HEK293 (cell line): ENCODE data around the gene PERM1.

Experiments
- KLF1 ChIP-seq: fragments of 450-650 bp; formaldehyde crosslinking; IDR thresholded peaks from 2 replicates; pipeline ENCODE4 v1.5.1; 2016; ENCODE audit warnings: missing biosample characterization, missing genetic modification characterization
- YY1 ChIP-seq: fragments of 450-650 bp; formaldehyde crosslinking; IDR thresholded peaks from 2 replicates; pipeline ENCODE4 v1.5.1; 2018; ENCODE audit warnings: missing biosample characterization, missing genetic modification characterization
- YY2 ChIP-seq: fragments of 450-650 bp; formaldehyde crosslinking; IDR thresholded peaks from 2 replicates; pipeline ENCODE4 v1.5.1; 2016; ENCODE audit warnings: missing biosample characterization, missing genetic modification characterization
- ZBTB1 ChIP-seq: fragments of 450-650 bp; formaldehyde crosslinking; IDR thresholded peaks from 2 replicates; pipeline ENCODE4 v1.5.1; 2016; ENCODE audit warnings: missing biosample characterization, missing genetic modification characterization
- ZBTB21 ChIP-seq: fragments of 450-650 bp; formaldehyde crosslinking; IDR thresholded peaks from 2 replicates; pipeline ENCODE4 v1.5.1; 2017; ENCODE audit warnings: missing biosample characterization, missing genetic modification characterization
- ZFHX2 ChIP-seq: fragments of 450-650 bp; formaldehyde crosslinking; conservative IDR thresholded peaks from 2 replicates; pipeline ENCODE4 v1.5.1; 2016; ENCODE audit warnings: missing biosample characterization, missing genetic modification characterization
- ZNF138 ChIP-seq: fragments of 450-650 bp; formaldehyde crosslinking; IDR thresholded peaks from 2 replicates; pipeline ENCODE4 v1.5.1; 2016; ENCODE audit warnings: missing biosample characterization, missing genetic modification characterization, borderline replicate concordance
- ZNF157 ChIP-seq: fragments of 450-650 bp; formaldehyde crosslinking; IDR thresholded peaks from 2 replicates; pipeline ENCODE4 v1.5.1; 2016; ENCODE audit warnings: missing biosample characterization, missing genetic modification characterization
- ZNF184 ChIP-seq: fragments of 450-650 bp; IDR thresholded peaks from 2 replicates; pipeline ENCODE4 v1.5.1; 2018; ENCODE audit warnings: missing biosample characterization, mild to moderate bottlenecking, missing genetic modification characterization
- ZNF311 ChIP-seq: fragments of 450-650 bp; formaldehyde crosslinking; IDR thresholded peaks from 2 replicates; pipeline ENCODE4 v1.5.1; 2017; ENCODE audit warnings: missing biosample characterization, missing genetic modification characterization, borderline replicate concordance
- ZNF324 ChIP-seq: fragments of 450-650 bp; formaldehyde crosslinking; IDR thresholded peaks from 2 replicates; pipeline ENCODE4 v1.5.1; 2016; ENCODE audit warnings: missing biosample characterization, missing genetic modification characterization
- ZNF350 ChIP-seq: fragments of 450-650 bp; formaldehyde crosslinking; IDR thresholded peaks from 2 replicates; pipeline ENCODE4 v1.5.0; 2017; ENCODE audit warnings: missing biosample characterization, mild to moderate bottlenecking, missing genetic modification characterization
- ZNF37A ChIP-seq: fragments of 450-650 bp; IDR thresholded peaks from 2 replicates; pipeline ENCODE4 v1.5.1; 2018; ENCODE audit warnings: missing biosample characterization, missing genetic modification characterization
- ZNF391 ChIP-seq: fragments of 450-650 bp; formaldehyde crosslinking; IDR thresholded peaks from 2 replicates; pipeline ENCODE4 v1.5.1; 2016; ENCODE audit warnings: low read depth, missing biosample characterization, missing genetic modification characterization, borderline replicate concordance
- ZNF394 ChIP-seq: fragments of 450-650 bp; formaldehyde crosslinking; IDR thresholded peaks from 2 replicates; pipeline ENCODE4 v1.5.1; 2016; ENCODE audit warnings: missing biosample characterization, missing genetic modification characterization, mild to moderate bottlenecking, moderate library complexity, borderline replicate concordance
- ZNF473 ChIP-seq: fragments of 450-650 bp; formaldehyde crosslinking; IDR thresholded peaks from 2 replicates; pipeline ENCODE4 v1.5.1; 2017; ENCODE audit warnings: missing biosample characterization, missing genetic modification characterization
- ZNF501 ChIP-seq: fragments of 450-650 bp; formaldehyde crosslinking; IDR thresholded peaks from 2 replicates; pipeline ENCODE4 v1.5.1; 2016; ENCODE audit warnings: missing biosample characterization, missing genetic modification characterization
- ZNF521 ChIP-seq: fragments of 450-650 bp; formaldehyde crosslinking; IDR thresholded peaks from 2 replicates; pipeline ENCODE4 v1.5.1; 2017; ENCODE audit warnings: missing biosample characterization, mild to moderate bottlenecking, missing genetic modification characterization
- ZNF621 ChIP-seq: fragments of 450-650 bp; formaldehyde crosslinking; IDR thresholded peaks from 2 replicates; pipeline ENCODE4 v1.5.1; 2017; ENCODE audit warnings: missing biosample characterization, missing genetic modification characterization
- ZNF701 ChIP-seq: fragments of 450-650 bp; formaldehyde crosslinking; IDR thresholded peaks from 2 replicates; pipeline ENCODE4 v1.5.1; 2016; ENCODE audit warnings: missing biosample characterization, missing genetic modification characterization
- TF ChIP-seq, protein P1 (sequence below): fragments of 450-650 bp; formaldehyde crosslinking; IDR thresholded peaks from 2 replicates; pipeline ENCODE4 v1.5.1; 2016; ENCODE audit warnings: missing biosample characterization, missing genetic modification characterization
- TF ChIP-seq, protein P2 (sequence below): fragments of 450-650 bp; formaldehyde crosslinking; IDR thresholded peaks from 2 replicates; pipeline ENCODE4 v1.5.1; 2016; ENCODE audit warnings: missing biosample characterization, missing genetic modification characterization, borderline replicate concordance
- TF ChIP-seq, protein P3 (sequence below): fragments of 450-650 bp; formaldehyde crosslinking; IDR thresholded peaks from 2 replicates; pipeline ENCODE4 v1.5.1; 2016; ENCODE audit warnings: missing biosample characterization, missing genetic modification characterization
- TF ChIP-seq, protein P4 (sequence below): fragments of 450-650 bp; formaldehyde crosslinking; IDR thresholded peaks from 2 replicates; pipeline ENCODE4 v1.5.1; 2017; ENCODE audit warnings: missing biosample characterization, missing genetic modification characterization
- TF ChIP-seq, protein P5 (sequence below): fragments of 450-650 bp; formaldehyde crosslinking; conservative IDR thresholded peaks from 2 replicates; pipeline ENCODE4 v1.5.1; 2016; ENCODE audit warnings: low read depth, missing biosample characterization, missing genetic modification characterization

The PERM1 gene

DNA sequence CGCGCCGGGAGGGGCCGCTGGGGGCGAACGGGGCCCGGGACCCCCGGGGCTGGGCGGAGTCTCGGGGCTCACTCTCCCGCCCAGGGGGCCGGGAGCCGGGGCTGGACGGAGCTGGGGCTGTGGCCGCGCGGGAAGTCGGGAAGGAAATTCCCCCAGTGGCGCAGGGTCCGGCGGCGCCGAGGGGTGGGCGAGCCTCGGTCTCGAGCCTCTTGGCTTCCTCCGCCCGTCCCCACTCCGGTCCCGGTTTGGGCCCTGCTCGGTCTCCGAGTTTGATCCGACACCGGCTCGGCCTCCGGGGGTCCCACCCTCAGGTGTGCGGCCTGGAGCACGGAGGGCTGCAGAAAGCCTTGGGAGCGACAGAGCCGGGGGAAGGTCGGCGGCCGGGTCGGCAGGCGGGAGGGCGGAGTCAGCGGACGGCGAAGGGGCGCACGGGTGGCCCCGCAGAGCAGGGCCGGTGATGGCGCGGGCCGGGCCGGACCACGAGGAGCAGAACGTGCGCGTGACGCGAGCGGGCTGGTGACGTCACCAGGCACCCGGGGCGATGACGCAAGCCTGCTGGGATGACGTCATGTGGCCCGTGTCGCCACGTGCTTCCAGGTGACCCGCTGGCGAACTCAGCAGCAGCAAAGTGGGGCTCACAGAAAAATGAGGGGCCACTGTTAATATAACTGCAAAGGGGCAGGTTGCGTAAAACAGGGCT, 18.6 kb upstream of the PERM1 start (continued):
- TF ChIP-seq ZNF138 (tag by site-specific recombination), result no peak
- peak; percentile 90 for TF ChIP-seq YY2 (tag by site-specific recombination)
- peak; percentile 56 for TF ChIP-seq ZFHX2 (tag by site-specific recombination)
- TF ChIP-seq ZNF37A, result no peak; the same call in 1 of the 2 replicates
- TF ChIP-seq ZNF184 (tag by site-specific recombination), result peak; percentile 90
- peak; percentile 77; the same call in 1 of the 2 replicates for TF ChIP-seq ZNF394 (tag by site-specific recombination)
- TF ChIP-seq, protein P1, sequence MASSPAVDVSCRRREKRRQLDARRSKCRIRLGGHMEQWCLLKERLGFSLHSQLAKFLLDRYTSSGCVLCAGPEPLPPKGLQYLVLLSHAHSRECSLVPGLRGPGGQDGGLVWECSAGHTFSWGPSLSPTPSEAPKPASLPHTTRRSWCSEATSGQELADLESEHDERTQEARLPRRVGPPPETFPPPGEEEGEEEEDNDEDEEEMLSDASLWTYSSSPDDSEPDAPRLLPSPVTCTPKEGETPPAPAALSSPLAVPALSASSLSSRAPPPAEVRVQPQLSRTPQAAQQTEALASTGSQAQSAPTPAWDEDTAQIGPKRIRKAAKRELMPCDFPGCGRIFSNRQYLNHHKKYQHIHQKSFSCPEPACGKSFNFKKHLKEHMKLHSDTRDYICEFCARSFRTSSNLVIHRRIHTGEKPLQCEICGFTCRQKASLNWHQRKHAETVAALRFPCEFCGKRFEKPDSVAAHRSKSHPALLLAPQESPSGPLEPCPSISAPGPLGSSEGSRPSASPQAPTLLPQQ, result peak; percentile 95
- TF ChIP-seq YY1 (tag by site-specific recombination), result peak; percentile 87
- TF ChIP-seq ZNF621 (tag by site-specific recombination), result no peak
- no peak for TF ChIP-seq ZNF701
- TF ChIP-seq, protein P2, sequence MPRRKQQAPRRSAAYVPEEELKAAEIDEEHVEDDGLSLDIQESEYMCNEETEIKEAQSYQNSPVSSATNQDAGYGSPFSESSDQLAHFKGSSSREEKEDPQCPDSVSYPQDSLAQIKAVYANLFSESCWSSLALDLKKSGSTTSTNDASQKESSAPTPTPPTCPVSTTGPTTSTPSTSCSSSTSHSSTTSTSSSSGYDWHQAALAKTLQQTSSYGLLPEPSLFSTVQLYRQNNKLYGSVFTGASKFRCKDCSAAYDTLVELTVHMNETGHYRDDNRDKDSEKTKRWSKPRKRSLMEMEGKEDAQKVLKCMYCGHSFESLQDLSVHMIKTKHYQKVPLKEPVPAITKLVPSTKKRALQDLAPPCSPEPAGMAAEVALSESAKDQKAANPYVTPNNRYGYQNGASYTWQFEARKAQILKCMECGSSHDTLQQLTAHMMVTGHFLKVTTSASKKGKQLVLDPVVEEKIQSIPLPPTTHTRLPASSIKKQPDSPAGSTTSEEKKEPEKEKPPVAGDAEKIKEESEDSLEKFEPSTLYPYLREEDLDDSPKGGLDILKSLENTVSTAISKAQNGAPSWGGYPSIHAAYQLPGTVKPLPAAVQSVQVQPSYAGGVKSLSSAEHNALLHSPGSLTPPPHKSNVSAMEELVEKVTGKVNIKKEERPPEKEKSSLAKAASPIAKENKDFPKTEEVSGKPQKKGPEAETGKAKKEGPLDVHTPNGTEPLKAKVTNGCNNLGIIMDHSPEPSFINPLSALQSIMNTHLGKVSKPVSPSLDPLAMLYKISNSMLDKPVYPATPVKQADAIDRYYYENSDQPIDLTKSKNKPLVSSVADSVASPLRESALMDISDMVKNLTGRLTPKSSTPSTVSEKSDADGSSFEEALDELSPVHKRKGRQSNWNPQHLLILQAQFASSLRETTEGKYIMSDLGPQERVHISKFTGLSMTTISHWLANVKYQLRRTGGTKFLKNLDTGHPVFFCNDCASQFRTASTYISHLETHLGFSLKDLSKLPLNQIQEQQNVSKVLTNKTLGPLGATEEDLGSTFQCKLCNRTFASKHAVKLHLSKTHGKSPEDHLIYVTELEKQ (tag by site-specific recombination), result peak; percentile 96
- TF ChIP-seq ZBTB21, result peak; percentile 100
- TF ChIP-seq, protein P3, sequence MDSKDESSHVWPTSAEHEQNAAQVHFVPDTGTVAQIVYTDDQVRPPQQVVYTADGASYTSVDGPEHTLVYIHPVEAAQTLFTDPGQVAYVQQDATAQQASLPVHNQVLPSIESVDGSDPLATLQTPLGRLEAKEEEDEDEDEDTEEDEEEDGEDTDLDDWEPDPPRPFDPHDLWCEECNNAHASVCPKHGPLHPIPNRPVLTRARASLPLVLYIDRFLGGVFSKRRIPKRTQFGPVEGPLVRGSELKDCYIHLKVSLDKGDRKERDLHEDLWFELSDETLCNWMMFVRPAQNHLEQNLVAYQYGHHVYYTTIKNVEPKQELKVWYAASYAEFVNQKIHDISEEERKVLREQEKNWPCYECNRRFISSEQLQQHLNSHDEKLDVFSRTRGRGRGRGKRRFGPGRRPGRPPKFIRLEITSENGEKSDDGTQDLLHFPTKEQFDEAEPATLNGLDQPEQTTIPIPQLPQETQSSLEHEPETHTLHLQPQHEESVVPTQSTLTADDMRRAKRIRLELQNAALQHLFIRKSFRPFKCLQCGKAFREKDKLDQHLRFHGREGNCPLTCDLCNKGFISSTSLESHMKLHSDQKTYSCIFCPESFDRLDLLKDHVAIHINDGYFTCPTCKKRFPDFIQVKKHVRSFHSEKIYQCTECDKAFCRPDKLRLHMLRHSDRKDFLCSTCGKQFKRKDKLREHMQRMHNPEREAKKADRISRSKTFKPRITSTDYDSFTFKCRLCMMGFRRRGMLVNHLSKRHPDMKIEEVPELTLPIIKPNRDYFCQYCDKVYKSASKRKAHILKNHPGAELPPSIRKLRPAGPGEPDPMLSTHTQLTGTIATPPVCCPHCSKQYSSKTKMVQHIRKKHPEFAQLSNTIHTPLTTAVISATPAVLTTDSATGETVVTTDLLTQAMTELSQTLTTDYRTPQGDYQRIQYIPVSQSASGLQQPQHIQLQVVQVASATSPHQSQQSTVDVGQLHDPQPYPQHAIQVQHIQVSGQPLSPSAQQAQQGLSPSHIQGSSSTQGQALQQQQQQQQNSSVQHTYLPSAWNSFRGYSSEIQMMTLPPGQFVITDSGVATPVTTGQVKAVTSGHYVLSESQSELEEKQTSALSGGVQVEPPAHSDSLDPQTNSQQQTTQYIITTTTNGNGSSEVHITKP (tag by site-specific recombination), result peak; percentile 88
- TF ChIP-seq ZNF473 (tag by site-specific recombination), result no peak
- no peak for TF ChIP-seq ZNF311
- TF ChIP-seq KLF1 (tag by site-specific recombination), result peak; percentile 86
- no peak for TF ChIP-seq ZBTB1 (tag by site-specific recombination)
- TF ChIP-seq ZNF391 (tag by site-specific recombination), result peak; percentile 98; the same call in 1 of the 2 replicates
- TF ChIP-seq ZNF501 (tag by site-specific recombination), result peak; percentile 93; the same call in 1 of the 2 replicates
- TF ChIP-seq ZNF157, result no peak
- TF ChIP-seq, protein P4, sequence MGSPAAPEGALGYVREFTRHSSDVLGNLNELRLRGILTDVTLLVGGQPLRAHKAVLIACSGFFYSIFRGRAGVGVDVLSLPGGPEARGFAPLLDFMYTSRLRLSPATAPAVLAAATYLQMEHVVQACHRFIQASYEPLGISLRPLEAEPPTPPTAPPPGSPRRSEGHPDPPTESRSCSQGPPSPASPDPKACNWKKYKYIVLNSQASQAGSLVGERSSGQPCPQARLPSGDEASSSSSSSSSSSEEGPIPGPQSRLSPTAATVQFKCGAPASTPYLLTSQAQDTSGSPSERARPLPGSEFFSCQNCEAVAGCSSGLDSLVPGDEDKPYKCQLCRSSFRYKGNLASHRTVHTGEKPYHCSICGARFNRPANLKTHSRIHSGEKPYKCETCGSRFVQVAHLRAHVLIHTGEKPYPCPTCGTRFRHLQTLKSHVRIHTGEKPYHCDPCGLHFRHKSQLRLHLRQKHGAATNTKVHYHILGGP (tag by site-specific recombination), result no peak
- no peak for TF ChIP-seq ZNF521 (tag by site-specific recombination)
- TF ChIP-seq ZNF324 (tag by site-specific recombination), result peak; percentile 91
- TF ChIP-seq, protein P5, sequence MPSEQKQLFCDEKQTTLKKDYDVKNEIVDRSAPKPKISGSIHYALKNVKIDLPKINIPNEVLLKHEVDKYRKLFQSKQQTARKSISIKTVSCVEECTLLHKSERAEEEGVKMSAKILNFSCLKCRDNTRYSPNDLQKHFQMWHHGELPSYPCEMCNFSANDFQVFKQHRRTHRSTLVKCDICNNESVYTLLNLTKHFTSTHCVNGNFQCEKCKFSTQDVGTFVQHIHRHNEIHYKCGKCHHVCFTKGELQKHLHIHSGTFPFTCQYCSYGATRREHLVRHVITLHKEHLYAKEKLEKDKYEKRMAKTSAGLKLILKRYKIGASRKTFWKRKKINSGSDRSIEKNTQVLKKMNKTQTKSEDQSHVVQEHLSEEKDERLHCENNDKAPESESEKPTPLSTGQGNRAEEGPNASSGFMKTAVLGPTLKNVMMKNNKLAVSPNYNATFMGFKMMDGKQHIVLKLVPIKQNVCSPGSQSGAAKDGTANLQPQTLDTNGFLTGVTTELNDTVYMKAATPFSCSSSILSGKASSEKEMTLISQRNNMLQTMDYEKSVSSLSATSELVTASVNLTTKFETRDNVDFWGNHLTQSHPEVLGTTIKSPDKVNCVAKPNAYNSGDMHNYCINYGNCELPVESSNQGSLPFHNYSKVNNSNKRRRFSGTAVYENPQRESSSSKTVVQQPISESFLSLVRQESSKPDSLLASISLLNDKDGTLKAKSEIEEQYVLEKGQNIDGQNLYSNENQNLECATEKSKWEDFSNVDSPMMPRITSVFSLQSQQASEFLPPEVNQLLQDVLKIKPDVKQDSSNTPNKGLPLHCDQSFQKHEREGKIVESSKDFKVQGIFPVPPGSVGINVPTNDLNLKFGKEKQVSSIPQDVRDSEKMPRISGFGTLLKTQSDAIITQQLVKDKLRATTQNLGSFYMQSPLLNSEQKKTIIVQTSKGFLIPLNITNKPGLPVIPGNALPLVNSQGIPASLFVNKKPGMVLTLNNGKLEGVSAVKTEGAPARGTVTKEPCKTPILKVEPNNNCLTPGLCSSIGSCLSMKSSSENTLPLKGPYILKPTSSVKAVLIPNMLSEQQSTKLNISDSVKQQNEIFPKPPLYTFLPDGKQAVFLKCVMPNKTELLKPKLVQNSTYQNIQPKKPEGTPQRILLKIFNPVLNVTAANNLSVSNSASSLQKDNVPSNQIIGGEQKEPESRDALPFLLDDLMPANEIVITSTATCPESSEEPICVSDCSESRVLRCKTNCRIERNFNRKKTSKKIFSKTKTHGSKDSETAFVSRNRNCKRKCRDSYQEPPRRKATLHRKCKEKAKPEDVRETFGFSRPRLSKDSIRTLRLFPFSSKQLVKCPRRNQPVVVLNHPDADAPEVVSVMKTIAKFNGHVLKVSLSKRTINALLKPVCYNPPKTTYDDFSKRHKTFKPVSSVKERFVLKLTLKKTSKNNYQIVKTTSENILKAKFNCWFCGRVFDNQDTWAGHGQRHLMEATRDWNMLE, result no peak; the same call in 1 of the 2 replicates
- TF ChIP-seq ZNF350 (tag by site-specific recombination), result no peak
